Ureter (tissue), 1 donor: Measurements from ENCODE around the gene ARHGEF9. TPM values are rescaled to one million over a fixed set of nuclear protein-coding genes. Genes with fewer than 3 reads are reported as not detected.

Experiments used
- DNase-seq: peaks from one replicate; pipeline ENCODE4 v3.0.0-alpha.2; 2020; ENCODE audit warnings: low spot score
- total RNA-seq: library from RNA; stranded (reverse); gene quantifications from one replicate; pipeline ENCODE4 v1.2.4, GENCODE V29; 2023
- donor health status: DM: yes; HTN: yes; CAD: no.

Gene ARHGEF9
- total RNA-seq, 1 donor from 2014 or later: 35.9 TPM

- DNase-seq: no peak
Observed at GRCh38 chrX:63746715-63747114, 38.3 kb downstream of the ARHGEF9 start.

GRCh38 chrX:63746278-63746677, 38.7 kb downstream of the ARHGEF9 start:
- no peak for DNase-seq

GRCh38 chrX:63744850-63745394, 40.1 kb downstream of the ARHGEF9 start:
- DNase-seq: no peak

GRCh38 chrX:63743596-63743995, 41.4 kb downstream of the ARHGEF9 start:
- DNase-seq: no peak

- DNase-seq: no peak
Observed at GRCh38 chrX:63740382-63740781, 44.6 kb downstream of the ARHGEF9 start.

- no peak for DNase-seq
Observed at GRCh38 chrX:63739885-63740284, 45.1 kb downstream of the ARHGEF9 start.

GRCh38 chrX:63738696-63739095, 46.3 kb downstream of the ARHGEF9 start:
- no peak for DNase-seq

GRCh38 chrX:63737131-63737921, 47.7 kb downstream of the ARHGEF9 start:
- DNase-seq: no peak

GRCh38 chrX:63735882-63736281, 49.1 kb downstream of the ARHGEF9 start:
- no peak for DNase-seq

- no peak for DNase-seq
Observed at GRCh38 chrX:63720293-63720692, 64.7 kb downstream of the ARHGEF9 start.

- DNase-seq: no peak
Observed at GRCh38 chrX:63719633-63720032, 65.4 kb downstream of the ARHGEF9 start.

GRCh38 chrX:63718010-63718694, 66.9 kb downstream of the ARHGEF9 start:
- no peak for DNase-seq

GRCh38 chrX:63713526-63713925, 71.5 kb downstream of the ARHGEF9 start:
- no peak for DNase-seq

- no peak for DNase-seq
Observed at GRCh38 chrX:63708801-63709200, 76.2 kb downstream of the ARHGEF9 start.

- no peak for DNase-seq
Observed at GRCh38 chrX:63702556-63702955, 82.5 kb downstream of the ARHGEF9 start.

- DNase-seq: no peak
Observed at GRCh38 chrX:63686878-63687714, 97.9 kb downstream of the ARHGEF9 start.

- no peak for DNase-seq
Observed at GRCh38 chrX:63680423-63680822, 104.6 kb downstream of the ARHGEF9 start.

- DNase-seq: no peak
Observed at GRCh38 chrX:63679432-63679831, 105.6 kb downstream of the ARHGEF9 start.

- DNase-seq: no peak
Observed at GRCh38 chrX:63675716-63676115, 109.3 kb downstream of the ARHGEF9 start.

- DNase-seq: no peak
Observed at GRCh38 chrX:63673896-63674295, 111.1 kb downstream of the ARHGEF9 start.

- no peak for DNase-seq
Observed at GRCh38 chrX:63664741-63665140, 120.3 kb downstream of the ARHGEF9 start.

- no peak for DNase-seq
Observed at GRCh38 chrX:63664083-63664482, 120.9 kb downstream of the ARHGEF9 start.
